Type B pancreatic cell (in vitro differentiated cells): ENCODE data around the gene BTG2. TPM values are rescaled to one million over a fixed set of nuclear protein-coding genes. Genes with fewer than 3 reads are reported as not detected.

Experiments used
- DNase-seq: peaks from one replicate; pipeline ENCODE4 v3.0.0; 2021; ENCODE audit warnings: mixed read lengths; ENCODE audit not compliant: unreplicated experiment; ENCODE audit errors: extremely low spot score
- H3K27ac Mint-ChIP-seq: 2 replicates; pipeline ENCODE4 v1.8.0; 2021; ENCODE audit warnings: mild to moderate bottlenecking, mixed read lengths
- H3K27me3 Mint-ChIP-seq: 2 replicates; pipeline ENCODE4 v1.8.0; 2021; ENCODE audit warnings: mixed read lengths
- H3K36me3 Mint-ChIP-seq: 2 replicates; pipeline ENCODE4 v1.8.0; 2021; ENCODE audit warnings: mixed read lengths
- H3K4me1 Mint-ChIP-seq: one replicate; pipeline ENCODE4 v1.8.0; 2021; ENCODE audit warnings: mixed read lengths; ENCODE audit not compliant: unreplicated experiment
- H3K4me3 Mint-ChIP-seq: 2 replicates; pipeline ENCODE4 v1.8.0; 2021; ENCODE audit warnings: mild to moderate bottlenecking, mixed read lengths
- H3K9me3 Mint-ChIP-seq: 2 replicates; pipeline ENCODE4 v1.8.0; 2021; ENCODE audit warnings: mixed read lengths
- total RNA-seq: library from RNA; stranded (reverse); gene quantifications from 2 replicates; pipeline ENCODE4 v1.2.1, GENCODE V29; 2021; ENCODE audit warnings: low replicate concordance
- TF ChIP-seq, protein P1 (sequence below): fragments of 200-600 bp; sonication (generic); conservative IDR thresholded peaks from 2 replicates; pipeline ENCODE4 v1.5.0; 2021; ENCODE audit warnings: antibody characterized with exemption, mild to moderate bottlenecking

Gene BTG2
- total RNA-seq, 1 donor from 2014 or later: 49.8 TPM

DNA sequence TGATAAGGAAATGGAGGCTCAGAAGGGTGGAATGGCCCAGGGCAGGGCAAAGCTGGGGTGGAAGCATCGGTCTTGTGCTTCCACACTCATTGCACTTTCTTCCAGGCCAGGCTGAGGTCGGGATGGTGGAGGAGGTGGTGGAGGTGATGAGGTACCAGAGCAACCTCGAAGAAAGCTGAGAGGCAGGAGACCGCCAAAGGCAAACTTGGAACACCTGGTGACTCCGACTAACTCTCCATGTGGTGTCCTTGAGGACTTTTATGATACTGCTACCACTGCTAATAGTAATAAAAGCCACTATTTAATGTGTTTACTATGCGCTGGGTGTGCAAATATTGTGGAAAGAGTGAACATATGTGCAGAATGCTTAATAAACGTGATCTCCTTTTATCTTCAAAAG lies 16.9 kb upstream of the BTG2 start:
- no peak for DNase-seq
- TF ChIP-seq, protein P1, sequence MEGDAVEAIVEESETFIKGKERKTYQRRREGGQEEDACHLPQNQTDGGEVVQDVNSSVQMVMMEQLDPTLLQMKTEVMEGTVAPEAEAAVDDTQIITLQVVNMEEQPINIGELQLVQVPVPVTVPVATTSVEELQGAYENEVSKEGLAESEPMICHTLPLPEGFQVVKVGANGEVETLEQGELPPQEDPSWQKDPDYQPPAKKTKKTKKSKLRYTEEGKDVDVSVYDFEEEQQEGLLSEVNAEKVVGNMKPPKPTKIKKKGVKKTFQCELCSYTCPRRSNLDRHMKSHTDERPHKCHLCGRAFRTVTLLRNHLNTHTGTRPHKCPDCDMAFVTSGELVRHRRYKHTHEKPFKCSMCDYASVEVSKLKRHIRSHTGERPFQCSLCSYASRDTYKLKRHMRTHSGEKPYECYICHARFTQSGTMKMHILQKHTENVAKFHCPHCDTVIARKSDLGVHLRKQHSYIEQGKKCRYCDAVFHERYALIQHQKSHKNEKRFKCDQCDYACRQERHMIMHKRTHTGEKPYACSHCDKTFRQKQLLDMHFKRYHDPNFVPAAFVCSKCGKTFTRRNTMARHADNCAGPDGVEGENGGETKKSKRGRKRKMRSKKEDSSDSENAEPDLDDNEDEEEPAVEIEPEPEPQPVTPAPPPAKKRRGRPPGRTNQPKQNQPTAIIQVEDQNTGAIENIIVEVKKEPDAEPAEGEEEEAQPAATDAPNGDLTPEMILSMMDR: no peak
- Mint-ChIP-seq H3K27me3 (no peaks in the 10 kb centered on the region), H3K27ac (peak overlapping the region; percentile 98), H3K4me1 (peaks cover 49% of the 10 kb centered on the region), H3K9me3 (no peaks in the 10 kb centered on the region), H3K36me3 (no peaks in the 10 kb centered on the region), H3K4me3 (no peak overlapping the region)

DNA sequence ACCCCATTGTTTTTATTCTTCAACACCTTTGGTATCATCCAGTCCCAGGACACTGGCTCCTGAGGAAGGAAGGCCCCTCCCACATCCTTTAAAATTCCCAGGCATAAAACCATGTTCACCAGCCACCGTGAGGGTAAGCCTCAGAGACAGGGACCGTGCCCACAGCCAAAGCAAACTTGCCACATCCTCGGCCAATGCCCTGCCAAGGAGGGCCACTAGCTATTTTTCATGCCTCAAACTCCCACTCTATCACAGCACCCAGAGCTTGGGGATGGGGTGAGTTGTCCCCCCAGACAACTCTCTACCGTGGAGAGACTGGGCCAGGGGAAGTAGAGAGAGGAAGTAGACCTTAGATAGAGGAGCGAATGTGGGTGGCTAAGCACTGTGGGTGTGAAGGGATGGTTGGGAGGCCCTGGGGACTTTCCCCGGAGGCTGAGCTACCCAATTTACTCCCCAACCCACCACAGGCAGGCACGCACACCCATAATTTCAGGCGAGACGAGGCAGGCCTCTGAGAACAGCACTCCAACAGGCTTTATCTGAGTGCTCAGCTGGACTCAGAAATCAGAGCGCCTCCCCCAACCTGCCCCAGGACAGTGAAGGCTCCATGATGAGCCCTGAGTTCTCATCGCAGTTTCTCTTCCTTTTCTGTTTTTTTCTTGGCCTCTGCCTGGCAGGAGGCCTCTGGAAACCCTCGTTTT lies 15.9 kb upstream of the BTG2 start:
- no peaks in the 10 kb centered on the region for H3K9me3 Mint-ChIP-seq
- no peaks in the 10 kb centered on the region for H3K36me3 Mint-ChIP-seq
- peaks cover 45% of the 10 kb centered on the region for H3K4me1 Mint-ChIP-seq
- no peak for DNase-seq
- H3K4me3 Mint-ChIP-seq: peak overlapping the region; percentile 73
- TF ChIP-seq, protein P1: no peak
- H3K27ac Mint-ChIP-seq: peak overlapping the region; percentile 98
- no peaks in the 10 kb centered on the region for H3K27me3 Mint-ChIP-seq

DNA sequence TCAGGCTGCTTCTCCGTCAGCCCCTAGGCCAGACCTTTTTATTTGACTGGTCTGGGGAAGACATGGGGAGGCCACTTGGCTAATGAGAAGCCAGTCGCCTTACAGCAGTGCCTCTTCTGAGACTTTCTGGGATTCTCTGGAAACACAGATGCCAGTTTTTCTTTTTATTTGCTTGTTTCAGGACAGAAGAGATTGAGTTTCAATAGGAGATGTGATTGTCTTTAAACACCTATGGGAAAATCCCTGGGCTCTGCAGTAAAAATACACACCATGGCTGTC lies 15.4 kb upstream of the BTG2 start:
- H3K36me3 Mint-ChIP-seq: no peaks in the 10 kb centered on the region
- H3K27me3 Mint-ChIP-seq: no peaks in the 10 kb centered on the region
- no peak for DNase-seq
- TF ChIP-seq, protein P1: no peak
- peaks cover 49% of the 10 kb centered on the region for H3K4me1 Mint-ChIP-seq
- peak overlapping the region; percentile 73 for H3K4me3 Mint-ChIP-seq
- H3K27ac Mint-ChIP-seq: peak overlapping the region; percentile 98
- H3K9me3 Mint-ChIP-seq: no peaks in the 10 kb centered on the region

DNA sequence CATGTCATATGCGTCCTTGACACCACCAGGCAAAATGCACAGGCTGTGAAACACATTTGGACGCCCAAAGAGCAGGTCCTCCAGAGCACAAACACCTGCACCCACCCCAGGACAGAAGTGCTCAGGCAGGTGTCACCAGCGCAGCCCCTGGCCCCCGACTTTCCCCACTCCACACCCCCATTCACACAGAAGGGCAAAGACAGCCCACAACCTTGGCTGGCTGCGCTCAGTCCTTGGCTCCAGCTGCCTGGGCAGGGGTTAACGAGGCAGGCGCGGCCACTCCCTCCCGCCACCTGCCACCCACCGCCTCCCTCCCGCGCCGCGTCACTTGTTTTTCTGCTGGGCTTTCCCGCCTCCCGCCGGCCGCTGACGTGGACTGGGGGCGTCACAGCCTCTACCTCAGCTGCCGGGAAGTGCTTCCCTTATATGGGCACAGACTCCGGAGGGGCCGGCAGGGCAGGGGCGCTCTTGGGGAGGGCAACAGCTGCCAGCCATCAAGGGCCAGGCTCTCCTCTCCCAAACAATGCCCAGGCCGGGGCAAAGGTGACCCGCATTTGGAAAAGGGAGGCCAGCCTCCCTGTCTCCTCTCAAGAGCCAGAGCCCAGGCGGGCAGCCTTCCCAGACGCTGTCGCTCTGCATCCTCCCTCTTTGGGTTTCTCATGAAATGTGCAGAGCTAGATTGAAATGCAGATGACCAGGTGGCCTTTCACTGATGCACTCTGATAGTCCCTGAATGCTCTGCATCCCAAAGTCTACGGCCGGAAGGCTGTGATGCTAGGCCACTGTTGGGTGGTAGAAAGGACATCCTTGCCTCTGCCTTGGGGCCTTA lies 14.8 kb upstream of the BTG2 start:
- Mint-ChIP-seq H3K27ac (peak overlapping the region; percentile 98), H3K27me3 (no peaks in the 10 kb centered on the region), H3K4me1 (peaks cover 53% of the 10 kb centered on the region), H3K9me3 (no peaks in the 10 kb centered on the region), H3K4me3 (peak overlapping the region; percentile 73), H3K36me3 (no peaks in the 10 kb centered on the region)
- peak; percentile 88 for DNase-seq
- TF ChIP-seq, protein P1: no peak

DNA sequence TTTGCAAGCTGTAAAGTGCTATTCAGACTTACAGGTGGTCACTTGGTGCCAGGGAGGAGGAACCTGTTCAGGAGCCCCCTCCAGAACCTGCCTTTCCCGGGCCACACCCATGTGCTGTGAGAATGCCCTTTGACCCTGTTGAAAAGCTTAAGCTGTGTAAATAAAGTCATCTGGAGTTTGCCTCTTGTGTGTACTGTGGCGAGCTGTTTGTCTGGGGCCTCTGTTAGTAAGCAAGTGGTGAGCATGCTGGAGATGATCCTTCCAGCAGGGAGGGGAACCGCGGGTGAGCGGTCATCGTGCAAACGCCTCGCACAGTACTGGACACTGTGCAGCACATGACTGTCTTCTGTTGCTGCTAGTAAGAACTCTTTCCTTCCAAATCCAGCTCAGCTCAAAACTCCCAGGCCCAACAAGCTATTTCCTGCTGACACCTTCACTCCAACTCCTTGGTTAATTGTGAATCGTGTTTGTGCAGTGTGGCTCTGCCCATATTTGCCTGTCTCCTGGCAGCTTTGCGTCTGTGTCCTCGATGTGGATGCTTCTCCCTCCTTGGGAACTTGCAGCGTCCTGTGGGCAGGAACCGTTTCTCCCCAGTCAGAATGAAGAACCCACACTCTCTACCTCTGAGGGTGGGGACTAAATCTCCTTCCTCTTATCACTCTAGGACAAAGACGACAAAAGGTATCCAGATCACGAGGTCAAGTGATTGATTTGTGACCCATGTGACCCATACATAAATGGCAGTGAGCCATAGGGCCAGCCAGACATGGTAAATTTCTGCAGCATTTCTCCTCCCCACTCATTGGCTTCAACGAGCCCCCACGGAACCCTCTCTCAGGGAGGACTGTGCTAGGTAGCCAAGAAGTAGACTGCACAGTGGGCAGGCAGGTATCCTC lies 13.9 kb upstream of the BTG2 start:
- Mint-ChIP-seq H3K27ac (peak overlapping the region; percentile 98), H3K9me3 (no peaks in the 10 kb centered on the region), H3K36me3 (no peaks in the 10 kb centered on the region), H3K27me3 (no peaks in the 10 kb centered on the region), H3K4me1 (peaks cover 55% of the 10 kb centered on the region), H3K4me3 (peak overlapping the region; percentile 73)
- DNase-seq: no peak
- TF ChIP-seq, protein P1: no peak
